Ovary (tissue), 3 donors: ENCODE data around the gene SH3BP4.

Experiments used
- CTCF ChIP-seq, 3 donors: fragments of 450-650 bp in 2 of 3; fragments of 200-600 bp in 1 of 3; IDR thresholded peaks; one replicate each; pipeline versions ENCODE4 v1.5.1 to v1.8.0; 2016 to 2022; ENCODE audit warnings: antibody characterized with exemption in 3 of 3, mild to moderate bottlenecking in 1 of 3
- EP300 ChIP-seq: sonication (generic); formaldehyde crosslinking; IDR thresholded peaks from one replicate; pipeline ENCODE4 v1.6.1; 2017; ENCODE audit warnings: antibody characterized with exemption
- POLR2A ChIP-seq: fragments of 450-650 bp; IDR thresholded peaks from one replicate; pipeline ENCODE4 v1.6.1; 2017; ENCODE audit warnings: antibody characterized with exemption, mild to moderate bottlenecking, moderate library complexity
- donor health status: DM: no; HTN: no; CAD: no.

GRCh38 chr2:234939996-234940395, 11.8 kb upstream of the SH3BP4 start:
- no peak for TF ChIP-seq CTCF (IDR thresholded peaks at IDR 0.05)
- no peak for TF ChIP-seq EP300
- no peak for TF ChIP-seq POLR2A
